Esophagus muscularis mucosa (tissue), 4 donors: ENCODE data around the gene ADAMTS3. TPM values are rescaled to one million over a fixed set of nuclear protein-coding genes. Genes with fewer than 3 reads are reported as not detected.

Experiments used
- DNase-seq: peaks from one replicate; pipeline ENCODE4 v3.0.0-alpha.2; 2017; ENCODE audit errors: extremely low spot score
- H3K27ac ChIP-seq, 4 donors: fragments of 200-600 bp; sonication (generic); replicated peaks in 1 of 4; 1 replicate in 3 of 4; 2 replicates in 1 of 4; pipeline ENCODE4 v1.5.1; 2016 to 2019; ENCODE audit warnings: mild to moderate bottlenecking in 1 of 4
- H3K27me3 ChIP-seq, 4 donors: fragments of 200-600 bp; sonication (generic); one replicate each; pipeline versions ENCODE4 v1.5.1 to v1.6.0; 2016 to 2019
- H3K36me3 ChIP-seq, 4 donors: fragments of 200-600 bp; sonication (generic); one replicate each; pipeline ENCODE4 v1.5.1; 2016 to 2019
- H3K4me1 ChIP-seq, 4 donors: fragments of 200-600 bp; sonication (generic); one replicate each; pipeline ENCODE4 v1.5.1; 2016 to 2019
- H3K4me3 ChIP-seq, 4 donors: fragments of 200-600 bp; sonication (generic); 1 replicate in 2 of 4; 2 replicates in 2 of 4; pipeline ENCODE4 v1.5.1; 2016 to 2019; ENCODE audit warnings: mild to moderate bottlenecking in 4 of 4, moderate library complexity in 1 of 4
- H3K9me3 ChIP-seq, 4 donors: fragments of 200-600 bp; sonication (generic); 1 replicate in 3 of 4; 2 replicates in 1 of 4; pipeline ENCODE4 v1.5.1; 2016 to 2019
- CTCF ChIP-seq, 3 experiments: fragments of 200-600 bp in 2 of 3; fragments of 450-650 bp in 1 of 3; sonication (generic) in 2 of 3; IDR thresholded peaks; one replicate each; pipeline ENCODE4 v1.5.1; 2017 to 2019; ENCODE audit warnings: antibody characterized with exemption in 3 of 3, mild to moderate bottlenecking in 2 of 3, moderate library complexity in 1 of 3
- EP300 ChIP-seq: sonication (generic); formaldehyde crosslinking; IDR thresholded peaks from one replicate; pipeline ENCODE4 v1.6.1; 2017; ENCODE audit warnings: antibody characterized with exemption
- POLR2A ChIP-seq: fragments of 450-650 bp; IDR thresholded peaks from one replicate; pipeline ENCODE4 v1.6.1; 2017; ENCODE audit warnings: antibody characterized with exemption, moderate library complexity, mild to moderate bottlenecking, low read depth
- POLR2AphosphoS5 ChIP-seq, 2 donors: sonication (generic); formaldehyde crosslinking; IDR thresholded peaks; one replicate each; pipeline ENCODE4 v1.6.1; 2017; ENCODE audit warnings: antibody characterized with exemption in 2 of 2
- WGBS: methylation state at CpG from one replicate; pipeline ENCODE4 v1.1.5; 2018; 5-methylcytosine and 5-hydroxymethylcytosine counted together
- intact Hi-C: fragments of 100-400 bp; cut with DNase I; formaldehyde crosslinking; loops from one replicate; pipeline ENCODE4 v1.15.1; 2023
- total RNA-seq, 4 donors: library from RNA; depleted of rRNA; stranded (reverse); fragments of >200 nt; gene quantifications; one replicate each; pipeline versions ENCODE4 v1.1.0 to v1.2.1, GENCODE V29; 2016

Gene ADAMTS3
- total RNA-seq, 4 donors from 2014 or later, result 1.1 to 2.5 (median 1.3) TPM

DNA sequence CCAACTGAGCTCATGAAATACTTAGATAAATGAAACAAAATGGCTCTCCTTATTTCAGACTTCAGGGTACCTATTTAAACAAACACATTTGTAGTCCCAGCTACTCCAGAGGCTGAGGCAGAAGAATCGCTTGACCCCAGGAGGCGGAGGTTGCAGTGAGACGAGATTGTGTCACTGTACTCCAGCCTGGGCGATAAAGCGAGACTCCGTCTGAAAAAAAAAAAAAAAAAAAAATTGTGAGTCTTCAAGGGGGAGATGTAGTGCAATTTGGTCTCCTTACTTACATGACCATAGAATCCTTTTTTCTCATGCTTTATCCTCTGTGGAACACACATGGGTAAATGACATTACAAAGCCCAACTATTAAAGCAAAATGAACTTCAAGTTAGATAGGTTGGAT, 2.3 kb upstream of the ADAMTS3 start:
- no peaks in the 10 kb centered on the region for H3K36me3 ChIP-seq
- no peaks in the 10 kb centered on the region for H3K9me3 ChIP-seq
- H3K27ac ChIP-seq, result no peak overlapping the region
- WGBS, result 82% methylated on average over 6 of the region's 6 CpGs
- no peak for TF ChIP-seq POLR2AphosphoS5 (IDR thresholded peaks at IDR 0.05)
- no peak for TF ChIP-seq EP300
- TF ChIP-seq CTCF (IDR thresholded peaks at IDR 0.05), result no peak
- TF ChIP-seq POLR2A, result no peak
- intact Hi-C loops, result no loop called here
- H3K4me1 ChIP-seq, result peaks cover 6 to 31% (median 26%) of the 10 kb centered on the region in 4 donors
- DNase-seq, result no peak
- no peaks in the 10 kb centered on the region for H3K27me3 ChIP-seq
- H3K4me3 ChIP-seq, result no peak overlapping the region

- no peaks in the 10 kb centered on the region for H3K36me3 ChIP-seq
- peak overlapping the region; percentile 66 to 74 (median 70) for H3K4me3 ChIP-seq
- H3K4me1 ChIP-seq, result peaks cover 6 to 31% (median 26%) of the 10 kb centered on the region in 4 donors
- 37% methylated on average over 15 of the region's 15 CpGs for WGBS
- intact Hi-C loops, result no loop called here
- no peaks in the 10 kb centered on the region for H3K9me3 ChIP-seq
- TF ChIP-seq POLR2AphosphoS5 (IDR thresholded peaks at IDR 0.05) (no peak), EP300 (no peak), POLR2A (no peak), CTCF (IDR thresholded peaks at IDR 0.05) (no peak)
- H3K27ac ChIP-seq, result peak overlapping the region; percentile 76 to 87 (median 84)
- H3K27me3 ChIP-seq, result no peaks in the 10 kb centered on the region
- DNase-seq, result no peak
These were observed 756 bp upstream of the ADAMTS3 start for GRCh38 chr4:72569719-72570235.

DNA sequence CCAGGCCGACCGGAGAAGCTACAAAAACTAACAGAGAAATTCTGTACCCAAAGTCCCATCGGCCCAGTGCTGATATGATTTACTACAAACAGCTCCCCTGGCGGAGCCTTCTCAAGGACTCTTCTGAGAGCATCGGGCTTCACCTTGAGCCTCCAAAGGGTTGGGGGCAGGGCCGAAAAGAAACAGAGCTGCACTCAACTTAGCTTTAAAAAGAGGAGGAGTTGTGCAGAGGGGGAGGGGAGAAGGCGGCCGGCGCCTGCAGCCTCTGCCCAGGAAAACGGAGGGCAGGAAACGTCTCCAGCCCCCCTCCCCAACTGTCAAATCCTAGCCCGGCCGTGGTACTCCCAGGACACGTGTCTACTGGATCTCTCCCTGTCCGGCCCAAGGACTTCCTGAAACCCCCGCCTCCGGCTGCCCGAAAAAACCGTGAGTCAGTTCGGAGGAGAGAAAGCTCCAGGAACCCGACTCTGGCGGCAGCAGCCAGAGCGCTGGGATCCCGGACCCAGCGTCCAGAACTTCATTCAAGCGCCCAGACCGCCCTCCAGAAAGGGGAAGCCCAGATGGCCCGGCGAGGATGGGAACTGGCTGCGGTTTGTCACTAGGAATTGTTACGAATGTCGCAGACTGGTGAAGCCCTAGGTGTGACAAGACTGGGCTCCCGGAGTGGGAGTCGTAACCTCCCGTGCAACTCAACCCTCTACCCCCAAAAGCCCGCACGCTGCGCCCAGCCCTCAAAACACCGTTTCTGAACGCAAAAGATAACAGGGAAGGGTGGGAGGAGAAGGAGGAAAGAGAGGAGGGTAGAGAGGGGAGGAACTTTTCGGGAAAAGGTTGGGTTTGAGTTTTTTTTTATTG, 973 bp downstream of the ADAMTS3 start:
- H3K4me1 ChIP-seq, result peaks cover 6 to 31% (median 26%) of the 10 kb centered on the region in 4 donors
- peak overlapping the region; percentile 76 to 87 (median 84) for H3K27ac ChIP-seq
- peak overlapping the region; percentile 66 to 74 (median 70) for H3K4me3 ChIP-seq
- intact Hi-C loops, result no loop called here
- no peaks in the 10 kb centered on the region for H3K36me3 ChIP-seq
- H3K9me3 ChIP-seq, result no peaks in the 10 kb centered on the region
- peak; percentile 92 for DNase-seq
- no peak for TF ChIP-seq POLR2A
- peak; percentile 15 to 50 (median 24) for TF ChIP-seq CTCF (IDR thresholded peaks at IDR 0.05)
- peak; percentile 32 to 35 for TF ChIP-seq POLR2AphosphoS5 (IDR thresholded peaks at IDR 0.05)
- no peaks in the 10 kb centered on the region for H3K27me3 ChIP-seq
- 3% methylated on average over 25 of the region's 41 CpGs for WGBS

DNA sequence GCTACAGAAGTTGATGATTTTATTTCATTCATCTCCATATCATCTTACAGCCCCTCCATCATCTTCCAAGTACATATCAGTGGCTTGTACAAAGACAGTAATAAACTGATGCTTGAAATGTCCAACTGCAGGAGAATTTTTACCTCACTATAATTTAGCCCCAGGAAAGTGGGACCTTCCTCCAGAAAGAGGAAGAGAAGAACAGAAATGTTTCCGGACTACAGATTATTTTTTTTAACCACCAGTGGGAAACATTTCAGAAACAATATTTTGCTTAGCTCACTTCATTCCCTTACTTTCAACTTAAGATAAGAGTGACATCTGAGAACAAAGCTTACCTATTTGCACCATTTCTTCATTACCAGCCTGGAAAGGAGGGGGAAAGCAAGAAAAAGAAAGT, 2.0 kb downstream of the ADAMTS3 start:
- H3K4me1 ChIP-seq, result peaks cover 6 to 31% (median 26%) of the 10 kb centered on the region in 4 donors
- no peaks in the 10 kb centered on the region for H3K27me3 ChIP-seq
- H3K27ac ChIP-seq, result peak overlapping the region; percentile 76 to 87 (median 84)
- no peak for DNase-seq
- H3K4me3 ChIP-seq, result peak overlapping the region; percentile 66 to 74 (median 70)
- TF ChIP-seq POLR2A, result no peak
- TF ChIP-seq POLR2AphosphoS5 (IDR thresholded peaks at IDR 0.05), result no peak
- TF ChIP-seq EP300, result no peak
- no peak for TF ChIP-seq CTCF (IDR thresholded peaks at IDR 0.05)
- intact Hi-C loops, result no loop called here
- H3K9me3 ChIP-seq, result no peaks in the 10 kb centered on the region
- 34% methylated on average over 1 of the region's 1 CpG for WGBS
- no peaks in the 10 kb centered on the region for H3K36me3 ChIP-seq
